K562 (cell line): ENCODE measurements around the gene CAVIN1. TPM values are rescaled to one million over a fixed set of nuclear protein-coding genes. Genes with fewer than 3 reads are reported as not detected.

Experiments used
- ATAC-seq: fragments of 200-7000 bp; cut with Tn5 transposase; 3 replicates; pipeline ENCODE4 v1.9.1; 2020; ENCODE audit warnings: moderate library complexity
- BruUV-seq: library from RNA; stranded (reverse); fragments of 400-500 nt; replicated peaks from 2 replicates; lab custom pipeline; 2021; lab: Mats Ljungman, UMichigan
- CTCF ChIA-PET: fragments of 300-600 bp; formaldehyde crosslinking; extraction: SDS; loops from one replicate; lab custom pipeline; 2021; ENCODE audit warnings: low intra/inter-chr PET ratio; lab: Yijun Ruan, JAX
- POLR2A ChIA-PET: fragments of 300-600, 350-650 bp; sonication (Branson Sonifier 250); formaldehyde crosslinking; extraction: SDS; loops from one replicate; lab custom pipeline; 2021; ENCODE audit warnings: antibody characterized with exemption, inconsistent platforms; lab: Yijun Ruan, JAX
- DNase-seq, 4 experiments: peaks; one replicate each; pipeline versions ENCODE4 v3.0.0 to v3.0.0-alpha.2; 2011 to 2018; ENCODE audit warnings: low spot score in 3 of 4, mixed read lengths in 3 of 4; ENCODE audit errors: extremely low read depth in 1 of 4
- FAIRE-seq: peaks from 2 replicates; lab custom pipeline; 2011; peaks lifted over from hg19 to GRCh38; lab: Jason Lieb, UNC
- H2AFZ ChIP-seq: 2 replicates; pipeline ENCODE4 v1.6.0; 2011; ENCODE audit warnings: low read depth, low read length, control low read depth, inconsistent platforms
- H3K27ac ChIP-seq: fragments of 200-600 bp; 3 replicates; pipeline ENCODE4 v1.8.0; 2011; ENCODE audit warnings: low read depth, mild to moderate bottlenecking, control low read depth, inconsistent platforms, low read length, moderate library complexity, mixed read lengths; ENCODE audit errors: extremely low read depth
- H3K27me3 ChIP-seq, 2 experiments: fragments of 300-600 bp in 1 of 2; 2 replicates in 1 of 2; 3 replicates in 1 of 2; pipeline versions ENCODE4 v1.6.0 to v1.8.0; 2011; ENCODE audit warnings: inconsistent platforms in 2 of 2, low read length in 2 of 2, mild to moderate bottlenecking in 1 of 2, mixed read lengths in 1 of 2, moderate library complexity in 1 of 2; ENCODE audit not compliant: control insufficient read depth in 2 of 2, insufficient read depth in 2 of 2
- H3K36me3 ChIP-seq: fragments of 300-600 bp; 3 replicates; pipeline ENCODE4 v1.8.0; 2011; ENCODE audit warnings: mild to moderate bottlenecking, low read length, inconsistent platforms; ENCODE audit not compliant: control insufficient read depth, insufficient read depth
- H3K4me1 ChIP-seq, 2 experiments: fragments of 200-600 bp in 1 of 2; replicated peaks in 1 of 2; 2 replicates in 1 of 2; 3 replicates in 1 of 2; pipeline versions ENCODE4 v1.5.1 to v1.8.0; 2011; ENCODE audit warnings: inconsistent platforms in 2 of 2, low read length in 2 of 2, mild to moderate bottlenecking in 1 of 2, mixed read lengths in 1 of 2, moderate library complexity in 1 of 2; ENCODE audit not compliant: control insufficient read depth in 2 of 2, insufficient read depth in 2 of 2
- H3K4me2 ChIP-seq: 2 replicates; pipeline ENCODE4 v1.6.1; 2011; ENCODE audit warnings: low read length, control low read depth, inconsistent platforms, mixed read lengths; ENCODE audit not compliant: insufficient read depth
- H3K4me3 ChIP-seq: fragments of 200-600 bp; sonication (generic), shearing (Covaris generic); 2 replicates; pipeline ENCODE4 v1.5.1; 2016; ENCODE audit warnings: control low read depth, inconsistent platforms
- H3K79me2 ChIP-seq: fragments of 200-600 bp; 3 replicates; pipeline ENCODE4 v1.8.0; 2011; ENCODE audit warnings: low read length, inconsistent platforms; ENCODE audit not compliant: control insufficient read depth, insufficient read depth
- H3K9ac ChIP-seq, 2 experiments: 2 replicates each; pipeline versions ENCODE4 v1.6.0 to v1.6.1; 2011; ENCODE audit warnings: low read depth in 2 of 2, low read length in 2 of 2, control low read depth in 1 of 2, inconsistent platforms in 1 of 2, mild to moderate bottlenecking in 1 of 2, mixed read lengths in 1 of 2; ENCODE audit not compliant: insufficient read depth in 1 of 2
- H3K9me1 ChIP-seq: one replicate; pipeline ENCODE4 v1.6.0; 2011; ENCODE audit warnings: inconsistent platforms, mild to moderate bottlenecking, low read length, moderate library complexity; ENCODE audit not compliant: control insufficient read depth, insufficient read depth
- H3K9me3 ChIP-seq: replicated peaks from 2 replicates; pipeline ENCODE4 v1.5.1; 2011; ENCODE audit warnings: low read depth, low read length, inconsistent platforms; ENCODE audit not compliant: control insufficient read depth, insufficient read depth
- H4K20me1 ChIP-seq: replicated peaks from 2 replicates; pipeline ENCODE4 v1.6.1; 2011; ENCODE audit warnings: low read length, inconsistent platforms, mixed read lengths; ENCODE audit not compliant: control insufficient read depth, insufficient read depth
- EWSR1 ChIP-seq: fragments of 450-650 bp; IDR thresholded peaks from 2 replicates; pipeline ENCODE4 v1.6.1; 2018; ENCODE audit warnings: borderline replicate concordance, mild to moderate bottlenecking, low read depth, moderate library complexity; ENCODE audit not compliant: partially characterized antibody
- FOXP4 ChIP-seq: sonication (generic); formaldehyde crosslinking; IDR thresholded peaks from 2 replicates; pipeline ENCODE4 v1.8.0; 2022; ENCODE audit warnings: mild to moderate bottlenecking, missing genetic modification reagents, borderline replicate concordance
- SMARCA4 ChIP-seq: fragments of 450-650 bp; IDR thresholded peaks from 2 replicates; pipeline ENCODE4 v1.6.1; 2016
- ZNF384 ChIP-seq: IDR thresholded peaks from 2 replicates; pipeline ENCODE4 v1.6.1; 2012; ENCODE audit warnings: low read depth, low read length, improper control_type of control experiment
- ZZZ3 ChIP-seq: fragments of 450-650 bp; IDR thresholded peaks from 2 replicates; pipeline ENCODE4 v1.6.1; 2016; ENCODE audit warnings: antibody characterized with exemption, mild to moderate bottlenecking, moderate library complexity
- WGBS: fragments of 100-300 bp; shearing (Covaris generic); methylation state at CpG from one replicate; pipeline ENCODE4 v1.1.6; 2016; ENCODE audit warnings: low coverage, mixed read lengths; ENCODE audit not compliant: insufficient coverage; ENCODE audit errors: missing lambda C conversion rate; 5-methylcytosine and 5-hydroxymethylcytosine counted together
- in situ Hi-C: fragments of 300-500 bp; cut with MboI; formaldehyde crosslinking; loops from 4 replicates; pipeline ENCODE4 v1.15.0; 2018; ENCODE audit warnings: inconsistent platforms, mixed read lengths
- intact Hi-C: fragments of 100-400 bp; cut with micrococcal nuclease; formaldehyde crosslinking; loops from 2 replicates; pipeline ENCODE4 v1.14.2; 2022
- polyA plus RNA-seq, 8 experiments: library from polyadenylated mRNA; depleted of rRNA in 4 of 8; stranded (reverse) in 5 of 8; unstranded in 3 of 8; fragments of >200 nt; fragmentation: Nextera tagmentation in 2 of 8; fragmentation: Illumina TruSeq in 1 of 8; extraction: Ambion mirVana in 2 of 8; extraction: Trizol in 1 of 8; gene quantifications; 2 replicates each; pipeline versions ENCODE4 v1.2.1 to v1.2.3, GENCODE V29; 2011 to 2014; ENCODE audit warnings: inconsistent platforms in 1 of 8, missing spikeins in 1 of 8
- total RNA-seq, 7 experiments: library from RNA; depleted of rRNA in 6 of 7; stranded (reverse); fragments of >200 nt in 6 of 7; fragmentation: Illumina TruSeq in 2 of 7; extraction: Trizol in 2 of 7; gene quantifications; 2 replicates each; pipeline versions ENCODE4 v1.2.1 to v1.2.3, GENCODE V29; 2011 to 2021; ENCODE audit warnings: low replicate concordance in 1 of 7

CAVIN1 gene
- total and polyA plus RNA-seq, 9 of the 15 experiments (the other 6 are each of a cell fraction or from before 2014, with no cell fraction given), result 6.8 to 162 (median 74.5) TPM

- Histone ChIP-seq H3K27me3 (no peaks in the 10 kb centered on the region), H3K79me2 (peaks cover 89% of the 10 kb centered on the region), H3K9ac (no peak overlapping the region), H2AFZ (no peak overlapping the region), H3K27ac (no peak overlapping the region), H4K20me1 (peaks cover 2% of the 10 kb centered on the region; the same call in 1 of the 2 replicates), H3K4me3 (no peak overlapping the region), H3K9me1 (no peaks in the 10 kb centered on the region), H3K36me3 (peaks cover 41% of the 10 kb centered on the region), H3K4me1 (peaks cover 23 to 28% of the 10 kb centered on the region in 2 experiments; a peak in 4 of 5 replicates), H3K4me2 (no peak overlapping the region), H3K9me3 (no peaks in the 10 kb centered on the region)
- no TSS peak for BruUV-seq
- POLR2A ChIA-PET, result interaction anchor here (0.6 to 1.7 kb wide), 5 partner anchors 9 to 106 kb away, joined by 3 to 10 read pairs (median 4); partner anchors contain the start of gene CAVIN1
- intact Hi-C loops, result no loop called here
- WGBS, result 60% methylated on average over 3 of the region's 3 CpGs
- CTCF ChIA-PET, result no interaction called here
- FAIRE-seq, result no peak
- no peak for DNase-seq
- in situ Hi-C loops, result no loop called here
- ATAC-seq, result no peak
- no peak for TF ChIP-seq FOXP4 (CRISPR knock-in tag)
- TF ChIP-seq ZNF384, result peak; percentile 78
- TF ChIP-seq EWSR1, result no peak
- no peak for TF ChIP-seq ZZZ3
- TF ChIP-seq SMARCA4, result no peak
Observed at GRCh38 chr17:42413464-42414040, 9.5 kb downstream of the CAVIN1 start.
